ENCODE results near the gene SCAF11. TPM values are rescaled to one million over a fixed set of nuclear protein-coding genes. Genes with fewer than 3 reads are reported as not detected.

SCAF11 gene
- total RNA-seq, 1 donor from 2014 or later: 93.3 TPM

DNA sequence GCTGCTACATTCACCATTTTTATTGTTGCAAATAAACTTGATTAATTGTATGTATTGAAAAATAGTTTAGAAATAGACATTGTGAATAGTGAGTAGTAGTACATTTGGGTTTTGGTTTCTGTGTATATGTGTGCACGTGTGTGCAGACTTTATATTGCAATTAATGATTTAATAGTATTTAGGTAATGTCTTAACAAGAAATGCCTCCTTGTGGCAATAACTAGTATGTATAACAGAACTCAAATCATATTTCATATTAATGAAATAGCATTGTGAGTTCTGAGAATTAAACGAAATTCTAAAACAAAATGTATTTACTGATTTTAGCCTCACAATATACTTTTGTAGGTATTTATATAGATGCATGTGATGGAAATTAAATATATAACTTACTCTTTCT, 100.1 kb downstream of the SCAF11 start:
- TF ChIP-seq, protein P1, sequence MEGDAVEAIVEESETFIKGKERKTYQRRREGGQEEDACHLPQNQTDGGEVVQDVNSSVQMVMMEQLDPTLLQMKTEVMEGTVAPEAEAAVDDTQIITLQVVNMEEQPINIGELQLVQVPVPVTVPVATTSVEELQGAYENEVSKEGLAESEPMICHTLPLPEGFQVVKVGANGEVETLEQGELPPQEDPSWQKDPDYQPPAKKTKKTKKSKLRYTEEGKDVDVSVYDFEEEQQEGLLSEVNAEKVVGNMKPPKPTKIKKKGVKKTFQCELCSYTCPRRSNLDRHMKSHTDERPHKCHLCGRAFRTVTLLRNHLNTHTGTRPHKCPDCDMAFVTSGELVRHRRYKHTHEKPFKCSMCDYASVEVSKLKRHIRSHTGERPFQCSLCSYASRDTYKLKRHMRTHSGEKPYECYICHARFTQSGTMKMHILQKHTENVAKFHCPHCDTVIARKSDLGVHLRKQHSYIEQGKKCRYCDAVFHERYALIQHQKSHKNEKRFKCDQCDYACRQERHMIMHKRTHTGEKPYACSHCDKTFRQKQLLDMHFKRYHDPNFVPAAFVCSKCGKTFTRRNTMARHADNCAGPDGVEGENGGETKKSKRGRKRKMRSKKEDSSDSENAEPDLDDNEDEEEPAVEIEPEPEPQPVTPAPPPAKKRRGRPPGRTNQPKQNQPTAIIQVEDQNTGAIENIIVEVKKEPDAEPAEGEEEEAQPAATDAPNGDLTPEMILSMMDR (IDR thresholded peaks at IDR 0.05): peak; percentile 66
- Mint-ChIP-seq H3K27ac (ENCODE audit: unreplicated experiment) (no peak overlapping the region), H3K27me3 (ENCODE audit: low read depth) (no peaks in the 10 kb centered on the region), H3K4me3 (ENCODE audit: unreplicated experiment) (no peak overlapping the region), H3K36me3 (ENCODE audit: low read depth) (peaks cover 18% of the 10 kb centered on the region), H3K4me1 (ENCODE audit: low read depth) (peaks cover 7% of the 10 kb centered on the region), H3K9me3 (ENCODE audit: low read depth) (peaks cover 3% of the 10 kb centered on the region)
- DNase-seq (ENCODE audit: low spot score): no peak

DNA sequence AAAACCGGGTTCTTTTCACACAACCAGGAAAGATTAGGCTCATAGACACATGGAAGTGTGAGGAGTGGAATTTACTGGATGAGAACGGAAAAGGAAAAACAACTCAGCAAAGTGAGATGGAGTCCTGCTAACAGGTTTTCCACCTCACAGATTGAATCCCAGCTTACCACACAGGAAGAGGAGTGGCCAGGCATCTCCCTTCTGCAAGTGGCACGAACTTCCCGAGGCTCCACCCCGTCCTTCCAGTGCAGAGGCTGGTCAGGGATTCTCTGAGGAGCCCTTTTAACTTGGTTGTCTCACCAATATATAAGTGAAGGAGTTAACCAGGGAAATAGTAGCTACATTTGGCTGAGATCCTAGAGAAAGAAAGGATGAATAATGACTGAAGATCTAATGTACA, 102.8 kb downstream of the SCAF11 start:
- no peak overlapping the region for H3K27ac Mint-ChIP-seq (ENCODE audit: unreplicated experiment)

DNA sequence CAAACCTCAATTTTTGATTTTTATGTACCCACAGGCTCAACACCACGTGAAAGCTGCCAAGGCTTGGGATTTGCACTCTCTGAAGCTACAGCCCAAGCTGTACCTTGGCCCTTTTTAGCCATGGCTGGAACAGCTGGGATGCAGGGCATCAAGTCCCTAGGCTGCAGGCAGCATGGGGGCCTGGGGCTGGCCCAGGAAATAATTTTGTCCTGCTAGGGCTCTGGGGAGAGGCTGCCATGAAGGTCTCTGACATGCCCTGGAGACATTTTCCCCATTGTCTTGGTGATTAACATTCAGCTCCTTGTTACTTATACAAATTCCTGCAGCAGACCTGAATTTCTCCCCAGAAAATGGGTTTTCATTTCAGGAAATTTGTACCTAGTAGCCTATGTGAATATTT, 103.7 kb downstream of the SCAF11 start:
- no peak overlapping the region for H3K27ac Mint-ChIP-seq (ENCODE audit: unreplicated experiment)
- no peak for DNase-seq (ENCODE audit: low spot score)
- peaks cover 14% of the 10 kb centered on the region for H3K36me3 Mint-ChIP-seq (ENCODE audit: low read depth)
- H3K4me3 Mint-ChIP-seq (ENCODE audit: unreplicated experiment): no peak overlapping the region
- TF ChIP-seq, protein P1 (IDR thresholded peaks at IDR 0.05): no peak
- no peaks in the 10 kb centered on the region for H3K27me3 Mint-ChIP-seq (ENCODE audit: low read depth)
- H3K9me3 Mint-ChIP-seq (ENCODE audit: low read depth): peaks cover 4% of the 10 kb centered on the region
- H3K4me1 Mint-ChIP-seq (ENCODE audit: low read depth): no peaks in the 10 kb centered on the region

More for the DNA sequence above, 102.8 kb downstream of the SCAF11 start:
- Mint-ChIP-seq H3K9me3 (ENCODE audit: low read depth) (peaks cover 4% of the 10 kb centered on the region), H3K36me3 (ENCODE audit: low read depth) (peaks cover 12% of the 10 kb centered on the region), H3K4me3 (ENCODE audit: unreplicated experiment) (no peak overlapping the region), H3K27me3 (ENCODE audit: low read depth) (no peaks in the 10 kb centered on the region), H3K4me1 (ENCODE audit: low read depth) (no peaks in the 10 kb centered on the region)
- DNase-seq (ENCODE audit: low spot score): no peak
- TF ChIP-seq, protein P1 (IDR thresholded peaks at IDR 0.05): no peak

DNA sequence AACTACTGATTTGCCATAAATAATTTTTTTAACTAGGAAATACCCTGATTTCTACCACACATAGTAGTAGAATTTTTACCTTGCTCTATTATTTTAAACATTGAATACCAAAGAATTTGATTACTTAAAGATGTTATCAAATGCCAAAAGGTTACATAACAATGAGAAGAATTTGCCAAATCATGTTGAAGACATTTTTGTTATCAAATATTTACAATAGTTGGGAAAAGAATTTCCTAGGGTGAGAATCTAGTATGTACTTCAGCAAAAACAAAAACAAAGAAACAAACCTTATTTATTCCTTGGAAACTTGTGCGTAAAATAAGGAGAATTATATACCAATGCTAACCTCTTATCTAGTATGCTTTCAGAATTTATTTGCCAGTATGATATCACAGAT, 107.2 kb downstream of the SCAF11 start:
- Mint-ChIP-seq H3K27me3 (ENCODE audit: low read depth) (no peaks in the 10 kb centered on the region), H3K36me3 (ENCODE audit: low read depth) (peaks cover 21% of the 10 kb centered on the region), H3K4me3 (ENCODE audit: unreplicated experiment) (no peak overlapping the region), H3K9me3 (ENCODE audit: low read depth) (peaks cover 4% of the 10 kb centered on the region), H3K27ac (ENCODE audit: unreplicated experiment) (no peak overlapping the region), H3K4me1 (ENCODE audit: low read depth) (peaks cover 17% of the 10 kb centered on the region)
- TF ChIP-seq, protein P1 (IDR thresholded peaks at IDR 0.05): no peak
- DNase-seq (ENCODE audit: low spot score): no peak

DNA sequence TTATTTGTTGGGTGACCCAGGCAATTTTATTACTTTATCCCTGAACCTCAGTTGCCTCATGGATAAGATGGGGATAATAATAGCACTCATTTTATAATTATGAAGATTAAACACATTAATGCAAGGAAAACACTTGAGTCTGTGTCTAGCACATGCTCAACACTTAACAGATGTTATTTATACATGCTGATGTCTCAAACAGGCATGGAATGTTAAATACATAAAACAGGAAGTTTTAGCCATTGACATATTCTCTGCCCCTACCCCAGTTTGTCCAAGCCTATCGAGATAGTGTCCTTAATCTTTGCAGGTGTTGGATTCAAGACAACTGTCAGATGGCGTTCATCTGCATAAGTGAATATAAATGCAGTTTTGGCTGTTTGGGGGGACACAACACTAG, 109.8 kb downstream of the SCAF11 start:
- no peak overlapping the region for H3K27ac Mint-ChIP-seq (ENCODE audit: unreplicated experiment)
- DNase-seq (ENCODE audit: low spot score): no peak
- peaks cover 24% of the 10 kb centered on the region for H3K4me1 Mint-ChIP-seq (ENCODE audit: low read depth)
- no peak overlapping the region for H3K4me3 Mint-ChIP-seq (ENCODE audit: unreplicated experiment)
- H3K36me3 Mint-ChIP-seq (ENCODE audit: low read depth): peaks cover 22% of the 10 kb centered on the region
- TF ChIP-seq, protein P1 (IDR thresholded peaks at IDR 0.05): no peak
- peaks cover 3% of the 10 kb centered on the region for H3K9me3 Mint-ChIP-seq (ENCODE audit: low read depth)
- H3K27me3 Mint-ChIP-seq (ENCODE audit: low read depth): no peaks in the 10 kb centered on the region
